Left kidney (tissue), 2 donors: ENCODE measurements around the gene EIPR1. TPM values are rescaled to one million over a fixed set of nuclear protein-coding genes. Genes with fewer than 3 reads are reported as not detected.
"Not testable (repeated sequence)": the region's sequence is repeated elsewhere in the genome, so short reads cannot be mapped to it uniquely, and the experiment has no call there.

Source experiments
- DNase-seq: peaks from one replicate; pipeline ENCODE4 v3.0.0-alpha.2; 2013
- polyA plus RNA-seq: library from polyadenylated mRNA; unstranded; fragments of 120-200 nt; gene quantifications from one replicate; pipeline ENCODE4 v1.2.1, GENCODE V29; 2013; ENCODE audit not compliant: insufficient read length

EIPR1 gene
- polyA plus RNA-seq, 1 donor = 26.3 TPM

- no peak for DNase-seq
Measured at GRCh38 chr2:3212984-3213383, 164.6 kb downstream of the EIPR1 start.

- DNase-seq = no peak
Measured at GRCh38 chr2:3212061-3212362, 165.6 kb downstream of the EIPR1 start.

- DNase-seq = no peak
Measured at GRCh38 chr2:3211256-3212060, 166.2 kb downstream of the EIPR1 start.

DNA sequence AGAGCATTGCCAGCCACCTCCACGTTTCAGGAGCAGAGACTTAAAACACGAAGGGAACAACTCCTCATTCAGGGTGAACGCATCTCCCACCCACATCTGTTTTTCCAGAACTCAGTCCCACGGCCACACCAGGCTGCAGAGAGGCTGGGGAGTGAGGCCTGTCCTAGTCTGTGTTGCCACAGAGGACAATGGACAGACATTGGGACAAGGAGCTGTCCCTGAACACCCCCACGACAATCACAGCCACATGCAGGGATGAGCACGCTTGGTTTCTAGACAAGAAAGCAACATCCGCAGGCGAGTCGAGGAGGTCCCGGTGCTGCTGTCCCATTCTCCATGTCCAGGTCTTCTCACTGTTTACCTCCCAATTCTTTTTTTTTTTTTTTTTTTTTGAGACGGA is 167.4 kb downstream of the EIPR1 start:
- DNase-seq = no peak

- no peak for DNase-seq
Measured at GRCh38 chr2:3209258-3209657, 168.4 kb downstream of the EIPR1 start.

GRCh38 chr2:3208591-3208990 is 169.0 kb downstream of the EIPR1 start:
- no peak for DNase-seq

GRCh38 chr2:3208179-3208578 is 169.4 kb downstream of the EIPR1 start:
- DNase-seq = no peak

DNA sequence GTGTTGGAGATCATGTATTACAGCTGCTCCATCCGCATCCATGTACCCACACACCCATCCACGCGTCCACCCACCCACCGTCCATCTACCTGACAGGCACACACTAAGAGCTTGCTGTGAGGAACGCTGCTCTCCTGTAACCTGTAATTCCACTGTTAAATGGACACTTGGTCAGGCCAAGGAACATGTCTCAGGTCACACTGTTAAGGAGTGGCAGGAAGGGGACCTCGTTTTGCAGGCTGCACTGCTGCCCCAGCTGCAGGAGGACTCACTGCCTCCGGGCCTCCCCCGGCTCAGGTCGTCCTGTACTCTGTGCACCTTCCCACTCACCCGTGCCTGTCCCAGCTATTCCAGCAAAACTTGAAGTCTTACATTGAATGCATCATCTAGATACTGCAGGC is 170.5 kb downstream of the EIPR1 start:
- DNase-seq = no peak

DNA sequence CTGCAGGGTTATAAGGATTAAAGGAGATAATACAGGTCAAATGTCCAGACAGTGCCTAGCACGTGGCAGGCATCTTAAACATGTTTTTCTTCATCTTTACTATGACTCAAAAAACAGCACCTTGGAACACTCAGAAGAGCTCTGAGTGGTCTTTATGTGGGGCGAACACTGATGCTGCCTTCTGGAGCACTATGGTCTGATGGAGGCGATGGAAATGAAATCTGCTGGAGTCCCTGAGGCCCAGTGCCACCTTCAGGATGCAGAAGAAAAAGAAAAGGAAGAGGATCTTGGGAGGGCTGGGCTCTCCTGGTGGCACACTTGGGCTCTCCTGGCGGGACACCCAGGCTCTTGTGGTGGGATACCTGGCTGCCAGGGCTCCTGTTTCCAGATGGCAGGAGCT is 171.8 kb downstream of the EIPR1 start:
- DNase-seq = no peak

GRCh38 chr2:3204031-3204821 is 173.4 kb downstream of the EIPR1 start:
- no peak for DNase-seq

DNA sequence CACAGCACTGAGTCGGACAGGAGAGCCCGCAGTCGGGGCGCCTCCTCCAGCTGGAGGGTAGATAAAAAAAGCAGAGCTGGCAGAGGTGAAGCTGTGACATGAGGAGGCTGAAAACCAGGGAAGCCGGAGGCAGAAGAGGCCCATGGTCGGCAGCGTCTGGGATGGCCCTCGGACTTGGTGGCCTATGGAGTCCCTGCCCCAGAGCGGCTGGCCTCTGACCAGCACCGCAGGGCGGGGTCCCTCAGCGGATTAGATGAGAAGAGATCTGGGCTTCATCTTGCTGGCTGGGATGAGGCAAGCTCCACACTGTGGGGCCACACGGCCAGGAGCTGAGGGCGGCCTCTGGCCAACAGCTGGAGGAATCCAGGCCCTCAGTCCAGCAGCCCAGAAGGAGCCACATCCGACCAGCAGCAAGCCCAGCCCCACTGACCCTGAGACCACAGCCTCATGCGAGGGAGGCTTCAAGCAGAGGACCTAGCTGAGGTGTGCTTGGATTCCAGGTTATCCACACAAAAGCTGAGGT is 174.1 kb downstream of the EIPR1 start:
- no peak for DNase-seq

GRCh38 chr2:3202926-3203325 is 174.7 kb downstream of the EIPR1 start:
- DNase-seq = no peak

GRCh38 chr2:3201281-3201680 is 176.3 kb downstream of the EIPR1 start:
- no peak for DNase-seq

- DNase-seq = no peak
Measured at GRCh38 chr2:3200420-3200939, 177.1 kb downstream of the EIPR1 start.

GRCh38 chr2:3199627-3200345 is 177.8 kb downstream of the EIPR1 start:
- DNase-seq = no peak

- not testable (repeated sequence) for DNase-seq
Measured at GRCh38 chr2:3198671-3199192, 178.9 kb downstream of the EIPR1 start.

DNA sequence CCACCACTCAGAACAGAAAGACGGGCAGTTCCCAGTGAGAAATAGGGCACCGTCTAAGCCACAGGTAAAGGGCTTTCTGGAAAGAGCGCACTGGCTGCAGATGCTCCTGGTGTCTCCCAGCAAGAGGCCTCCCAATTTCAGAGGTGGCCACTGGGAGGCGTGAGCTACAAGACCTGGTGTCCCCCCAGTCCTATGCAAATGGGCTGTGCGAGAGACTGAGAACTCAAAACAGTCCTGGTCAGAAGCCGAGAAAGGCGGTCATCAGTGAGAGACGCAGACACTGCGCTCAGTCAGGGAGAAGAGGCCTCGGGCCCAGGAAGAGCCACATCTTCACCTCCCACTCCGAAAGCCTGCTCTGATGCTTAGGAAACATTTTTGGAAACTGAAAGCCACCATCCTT is 179.5 kb downstream of the EIPR1 start:
- DNase-seq = no peak

- DNase-seq = no peak
Measured at GRCh38 chr2:3197308-3197707, 180.3 kb downstream of the EIPR1 start.

- no peak for DNase-seq
Measured at GRCh38 chr2:3196716-3197115, 180.9 kb downstream of the EIPR1 start.

DNA sequence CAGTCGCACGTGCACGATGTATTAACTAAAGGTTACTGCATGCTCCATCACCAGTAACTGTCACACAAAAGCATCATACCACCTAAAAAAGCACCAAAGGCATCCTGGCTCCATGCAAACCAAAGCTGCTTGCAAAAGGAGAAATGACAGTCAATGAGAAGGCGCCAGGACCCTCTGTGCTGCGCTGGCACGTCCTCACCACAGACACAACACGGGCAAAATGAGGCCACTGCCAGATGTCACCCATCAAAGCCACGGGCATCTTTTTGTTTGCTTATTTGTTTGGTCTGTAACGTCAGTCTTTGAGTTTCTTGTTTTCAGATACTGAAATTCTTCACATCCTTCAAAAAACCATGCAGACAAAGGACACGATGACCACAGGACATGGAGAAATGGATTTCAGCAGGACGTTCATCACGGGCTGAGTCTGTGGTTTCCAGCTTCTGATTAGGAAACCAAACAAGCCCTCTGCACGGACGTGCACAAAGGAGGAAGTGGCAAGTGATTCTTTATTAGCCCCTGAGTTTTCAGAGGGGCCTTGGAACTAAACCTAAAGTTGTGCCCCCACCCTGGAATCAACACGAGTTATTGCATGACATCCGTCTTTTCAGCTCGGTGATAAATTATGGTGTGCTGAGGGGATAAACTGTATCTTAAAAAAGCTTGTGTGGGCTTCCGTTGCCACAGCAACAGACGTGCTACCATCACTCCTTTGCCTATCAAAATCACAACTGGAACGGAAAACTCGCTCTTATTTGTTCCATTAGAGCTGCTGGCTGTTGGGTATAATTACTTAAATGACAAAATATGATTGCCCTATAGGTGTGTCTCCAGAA is 181.8 kb downstream of the EIPR1 start:
- DNase-seq = no peak

DNA sequence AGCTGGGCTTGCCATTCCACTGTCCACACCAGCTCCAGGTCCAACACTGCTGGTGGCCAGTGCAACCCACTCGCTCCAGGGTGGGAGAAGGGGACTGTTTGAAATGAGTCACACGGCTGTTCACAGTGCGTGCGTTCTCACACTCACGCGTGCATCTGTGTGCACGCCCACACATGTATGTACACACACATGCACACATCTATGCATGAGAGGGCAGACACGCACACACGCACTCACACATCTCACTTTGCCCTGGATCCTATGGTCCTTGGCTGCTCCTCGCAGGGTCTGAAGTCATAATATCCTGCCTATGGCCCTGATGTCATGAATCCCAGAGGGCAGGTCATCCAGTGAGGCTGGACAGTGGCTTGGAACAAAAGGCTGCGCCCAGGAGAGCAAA is 182.8 kb downstream of the EIPR1 start:
- no peak for DNase-seq
